ENCODE results near the gene LIPC.

The LIPC gene

DNA sequence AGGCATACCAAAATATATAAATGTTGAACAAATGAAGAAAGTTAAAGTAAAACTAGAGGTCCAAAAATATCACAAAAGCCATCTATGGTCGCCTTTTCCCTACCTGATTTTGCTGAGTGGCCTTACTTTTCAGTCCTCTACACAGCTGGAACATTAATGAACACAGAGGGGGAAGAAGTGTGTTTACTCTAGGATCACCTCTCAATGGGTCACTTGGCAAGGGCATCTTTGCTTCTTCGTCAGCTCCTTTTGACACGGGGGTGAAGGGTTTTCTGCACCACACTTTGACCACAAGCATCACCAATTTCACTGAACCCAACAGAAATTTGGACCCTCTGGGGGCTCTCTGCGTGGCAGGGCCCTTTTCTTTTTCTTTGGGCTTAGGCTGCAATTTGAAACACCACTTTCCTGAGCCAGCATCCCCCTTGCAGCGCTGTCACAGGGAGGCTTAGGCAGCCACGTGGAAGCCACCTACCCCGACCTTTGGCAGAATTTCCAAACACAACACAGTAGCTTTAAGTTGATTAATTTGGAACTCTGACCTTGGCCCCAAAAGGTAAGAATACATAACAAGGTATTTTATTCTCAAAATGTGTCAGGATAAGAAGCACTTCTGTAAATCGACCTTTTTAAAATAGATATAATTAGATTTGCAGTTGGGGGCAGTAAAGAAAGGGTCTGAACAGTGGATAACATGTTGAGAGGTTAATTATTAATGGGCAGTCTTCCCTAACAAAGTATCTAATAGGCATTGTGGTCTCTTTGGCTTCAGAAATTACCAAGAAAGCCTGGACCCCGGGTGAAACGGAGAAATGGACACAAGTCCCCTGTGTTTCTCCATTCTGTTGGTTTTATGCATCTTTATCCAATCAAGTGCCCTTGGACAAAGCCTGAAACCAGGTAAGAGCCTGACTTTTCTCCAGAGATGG is at the start of gene LIPC:
Gene LIPC (plus strand): TSS at position 771 of the 929 bp plus-strand sequence. CDS start 42 bp downstream, at position 813.
- ChIA-PET POLR2A (no interaction called here), CTCF (interaction anchor here (1.1 to 1.6 kb wide), 2 partner anchors 10 kb away, joined by 3 to 5 read pairs; no protein-coding TSS in a partner anchor)
- TF ChIP-seq, protein P1, sequence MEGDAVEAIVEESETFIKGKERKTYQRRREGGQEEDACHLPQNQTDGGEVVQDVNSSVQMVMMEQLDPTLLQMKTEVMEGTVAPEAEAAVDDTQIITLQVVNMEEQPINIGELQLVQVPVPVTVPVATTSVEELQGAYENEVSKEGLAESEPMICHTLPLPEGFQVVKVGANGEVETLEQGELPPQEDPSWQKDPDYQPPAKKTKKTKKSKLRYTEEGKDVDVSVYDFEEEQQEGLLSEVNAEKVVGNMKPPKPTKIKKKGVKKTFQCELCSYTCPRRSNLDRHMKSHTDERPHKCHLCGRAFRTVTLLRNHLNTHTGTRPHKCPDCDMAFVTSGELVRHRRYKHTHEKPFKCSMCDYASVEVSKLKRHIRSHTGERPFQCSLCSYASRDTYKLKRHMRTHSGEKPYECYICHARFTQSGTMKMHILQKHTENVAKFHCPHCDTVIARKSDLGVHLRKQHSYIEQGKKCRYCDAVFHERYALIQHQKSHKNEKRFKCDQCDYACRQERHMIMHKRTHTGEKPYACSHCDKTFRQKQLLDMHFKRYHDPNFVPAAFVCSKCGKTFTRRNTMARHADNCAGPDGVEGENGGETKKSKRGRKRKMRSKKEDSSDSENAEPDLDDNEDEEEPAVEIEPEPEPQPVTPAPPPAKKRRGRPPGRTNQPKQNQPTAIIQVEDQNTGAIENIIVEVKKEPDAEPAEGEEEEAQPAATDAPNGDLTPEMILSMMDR (IDR thresholded peaks at IDR 0.05; ENCODE audit: control extremely low read depth, extremely low read depth, low read depth, missing control alignments): no peak
- DNase-seq (ENCODE audit: extremely low spot score): no peak

DNA sequence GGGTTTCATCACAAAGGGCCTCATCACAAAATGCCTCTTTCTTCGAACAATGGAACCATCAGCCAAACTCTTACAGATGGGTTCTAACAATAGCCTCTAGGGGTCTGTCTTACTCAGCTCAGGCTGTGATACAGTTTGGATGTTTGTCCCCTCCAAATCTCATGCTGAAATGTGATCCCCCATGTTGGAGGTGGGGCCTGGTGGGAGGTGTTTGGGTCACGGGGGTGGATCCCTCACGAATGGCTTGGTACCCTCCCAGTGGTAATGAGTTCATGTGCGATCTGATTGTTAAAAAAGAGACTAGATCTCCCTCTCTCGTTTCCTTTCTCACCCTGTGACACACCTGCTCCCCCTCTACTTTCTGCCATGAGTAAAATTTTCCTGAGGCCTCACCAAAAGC is 47.9 kb upstream of the LIPC start:
- TF ChIP-seq, protein P1 (IDR thresholded peaks at IDR 0.05; ENCODE audit: control extremely low read depth, extremely low read depth, low read depth, missing control alignments): no peak
- ChIA-PET POLR2A (no interaction called here), CTCF (interaction anchor here (1.0 to 1.4 kb wide), 4 partner anchors 9 to 156 kb away, joined by 3 to 4 read pairs (median 4); no protein-coding TSS in a partner anchor)
- no peak for DNase-seq (ENCODE audit: extremely low spot score)

DNA sequence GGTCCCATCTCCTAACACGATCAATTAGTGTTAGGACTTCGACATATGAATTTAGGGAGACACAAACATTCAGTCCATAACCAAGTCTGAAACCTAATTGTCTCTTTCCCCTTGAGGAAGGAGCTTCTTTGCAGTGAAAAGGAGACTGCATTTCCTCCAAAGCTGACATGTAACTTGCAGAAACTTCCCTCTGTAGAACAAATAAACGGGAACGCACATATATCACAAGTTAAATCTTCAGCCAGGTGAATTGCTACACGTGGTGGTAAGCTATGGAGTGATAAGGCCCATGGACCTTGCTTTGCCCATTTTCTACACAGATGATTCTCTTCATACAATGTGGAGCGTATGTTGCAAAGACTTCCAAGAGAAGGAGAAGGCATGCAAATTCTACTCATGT is 47.1 kb upstream of the LIPC start:
- CTCF ChIA-PET: interaction anchor here (0.8 to 1.4 kb wide), 4 partner anchors 11 to 157 kb away, joined by 3 to 4 read pairs (median 3); no protein-coding TSS in a partner anchor
- POLR2A ChIA-PET: no interaction called here
- TF ChIP-seq, protein P1 (IDR thresholded peaks at IDR 0.05; ENCODE audit: control extremely low read depth, extremely low read depth, low read depth, missing control alignments): no peak
- DNase-seq (ENCODE audit: extremely low spot score): no peak

DNA sequence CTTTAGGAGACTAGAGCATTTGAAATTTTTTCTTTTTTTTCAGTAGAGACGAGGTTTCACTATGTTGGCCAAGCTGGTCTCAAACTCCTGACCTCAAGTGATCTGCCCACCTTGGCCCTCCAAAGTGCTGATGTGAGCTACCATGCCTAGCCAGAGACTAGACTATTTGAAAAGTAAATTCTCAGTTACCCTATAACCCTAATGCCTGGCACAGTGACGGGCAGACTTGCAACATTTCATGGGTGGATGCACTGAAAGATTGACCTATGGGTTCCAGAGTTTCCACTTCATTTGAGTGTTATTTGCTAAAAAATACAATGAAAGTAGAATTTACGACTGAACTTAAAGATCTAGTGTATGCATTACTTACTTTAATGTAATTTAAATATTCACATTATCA is 45.7 kb upstream of the LIPC start:
- TF ChIP-seq, protein P1 (IDR thresholded peaks at IDR 0.05; ENCODE audit: control extremely low read depth, extremely low read depth, low read depth, missing control alignments): no peak
- DNase-seq (ENCODE audit: extremely low spot score): no peak
- POLR2A ChIA-PET: no interaction called here
- CTCF ChIA-PET: interaction anchor here (0.9 kb wide), 1 partner anchor 15 kb away, joined by 3 read pairs; no protein-coding TSS in a partner anchor

DNA sequence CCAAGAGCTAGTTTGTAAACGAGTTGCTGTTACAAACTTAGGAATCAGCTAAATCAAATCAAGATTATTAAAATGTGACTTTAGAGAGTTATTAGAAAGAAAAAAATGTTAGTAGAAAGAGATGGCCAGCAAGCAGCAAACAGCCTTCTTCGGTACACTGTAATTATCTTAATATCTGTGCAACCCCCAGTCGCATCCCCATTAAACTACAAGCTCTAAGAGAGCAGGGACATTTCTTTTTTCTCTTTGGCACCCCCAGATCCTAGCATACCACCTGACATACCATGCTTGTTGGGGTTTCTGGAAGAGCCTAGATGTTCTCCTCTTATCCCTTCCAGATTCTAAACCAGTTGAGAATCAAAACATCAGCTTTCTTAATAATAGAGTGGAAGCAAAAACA is 45.1 kb upstream of the LIPC start:
- TF ChIP-seq, protein P1 (IDR thresholded peaks at IDR 0.05; ENCODE audit: control extremely low read depth, extremely low read depth, low read depth, missing control alignments): no peak
- ChIA-PET CTCF (interaction anchor here (0.9 kb wide), 1 partner anchor 16 kb away, joined by 3 read pairs; no protein-coding TSS in a partner anchor), POLR2A (no interaction called here)
- no peak for DNase-seq (ENCODE audit: extremely low spot score)

DNA sequence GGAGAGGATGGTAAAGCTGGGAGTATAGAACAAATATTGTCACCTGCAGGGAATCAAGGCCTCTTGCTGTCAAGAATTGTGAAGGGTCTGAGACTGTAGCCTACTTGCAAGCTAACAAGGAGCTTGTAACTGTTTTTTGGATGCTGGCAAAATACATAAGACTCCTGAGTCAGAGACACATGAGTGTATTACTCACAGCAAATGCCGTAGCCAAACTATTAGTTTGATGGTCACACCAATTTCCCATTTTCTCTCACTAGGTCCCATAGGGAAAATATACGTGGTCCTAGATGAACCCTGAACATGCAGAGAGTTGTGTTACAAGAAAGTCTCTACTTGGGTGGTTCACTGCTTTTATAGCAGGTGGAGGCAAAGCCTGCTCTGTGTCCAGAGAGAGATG is 44.7 kb upstream of the LIPC start:
- POLR2A ChIA-PET: no interaction called here
- TF ChIP-seq, protein P1 (IDR thresholded peaks at IDR 0.05; ENCODE audit: control extremely low read depth, extremely low read depth, low read depth, missing control alignments): no peak
- CTCF ChIA-PET: no interaction called here
- no peak for DNase-seq (ENCODE audit: extremely low spot score)
